Ascending aorta (tissue), 2 donors: ENCODE data around the gene MEF2C. TPM values are rescaled to one million over a fixed set of nuclear protein-coding genes. Genes with fewer than 3 reads are reported as not detected.
A peak's percentile ranks its signal among the peaks of the same experiment; 100 is the strongest.

Experiments used
- DNase-seq, 2 donors: peaks; one replicate each; pipeline ENCODE4 v3.0.0-alpha.2; 2019; ENCODE audit warnings: low spot score in 2 of 2
- H3K27ac ChIP-seq, 2 donors: fragments of 200-600 bp; sonication (generic); one replicate each; pipeline ENCODE4 v1.5.1; 2016 to 2017; ENCODE audit warnings: mild to moderate bottlenecking in 1 of 2
- H3K27me3 ChIP-seq: fragments of 200-600 bp; sonication (generic); one replicate; pipeline ENCODE4 v1.5.1; 2017
- H3K36me3 ChIP-seq, 2 donors: fragments of 200-600 bp; sonication (generic); one replicate each; pipeline ENCODE4 v1.5.1; 2016
- H3K4me1 ChIP-seq, 2 donors: fragments of 200-600 bp; sonication (generic); one replicate each; pipeline ENCODE4 v1.5.1; 2016 to 2017; ENCODE audit warnings: mild to moderate bottlenecking in 1 of 2
- H3K4me3 ChIP-seq, 2 donors: fragments of 200-600 bp; sonication (generic); one replicate each; pipeline ENCODE4 v1.5.1; 2016 to 2017; ENCODE audit warnings: mild to moderate bottlenecking in 1 of 2
- H3K9me3 ChIP-seq, 2 donors: fragments of 200-600 bp; sonication (generic); one replicate each; pipeline ENCODE4 v1.5.1; 2016
- intact Hi-C: fragments of 100-400 bp; cut with DNase I; formaldehyde crosslinking; loops from one replicate; pipeline ENCODE4 v1.15.1; 2023
- total RNA-seq: library from RNA; depleted of rRNA; stranded (reverse); fragments of >200 nt; gene quantifications from one replicate; pipeline ENCODE4 v1.1.0, GENCODE V29; 2016
- TF ChIP-seq, protein P1 (sequence below), 3 experiments: fragments of 200-600 bp in 2 of 3; fragments of 450-650 bp in 1 of 3; sonication (generic) in 2 of 3; IDR thresholded peaks; one replicate each; pipeline ENCODE4 v1.5.1; 2016 to 2019; ENCODE audit warnings: antibody characterized with exemption in 3 of 3, mild to moderate bottlenecking in 1 of 3, moderate library complexity in 1 of 3

MEF2C gene
- total RNA-seq, 1 donor from 2014 or later: 138 TPM

DNA sequence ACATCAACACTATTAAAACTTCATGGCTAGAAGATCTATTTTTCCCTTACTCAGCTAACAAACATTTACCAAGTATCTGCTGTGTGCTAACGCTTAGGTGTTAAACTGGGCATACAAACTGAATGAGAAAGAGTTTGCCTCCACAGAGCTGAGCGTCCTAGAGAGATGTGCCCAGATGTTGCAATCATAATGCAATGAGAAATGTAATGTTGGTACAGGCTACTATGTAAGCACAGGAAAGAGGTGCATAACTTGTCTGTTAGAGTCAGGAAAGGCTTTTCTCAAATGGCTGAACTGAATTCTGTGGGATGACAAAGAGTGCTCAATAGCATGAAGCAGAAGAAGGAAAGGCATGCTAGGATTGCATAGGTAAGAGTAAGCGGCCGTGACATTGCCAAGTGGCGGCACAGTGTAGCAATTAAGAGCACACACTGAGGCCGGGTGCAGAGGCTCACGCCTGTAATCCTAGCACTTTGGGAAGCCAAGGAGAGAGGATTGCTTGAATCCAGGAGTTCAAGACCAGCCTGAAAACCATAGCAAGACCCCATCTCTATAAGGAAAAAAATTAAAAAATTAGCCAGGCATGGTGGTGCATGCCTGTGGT lies 137.8 kb downstream of the MEF2C start:
- Histone ChIP-seq H3K4me3 (no peak overlapping the region), H3K36me3 (peaks cover 10 to 19% of the 10 kb centered on the region in 2 donors), H3K4me1 (no peaks in the 10 kb centered on the region), H3K9me3 (no peaks in the 10 kb centered on the region), H3K27ac (peak overlapping the region in 1 of 2 donors; percentile 21), H3K27me3 (no peaks in the 10 kb centered on the region)
- no peak for DNase-seq
- TF ChIP-seq, protein P1, sequence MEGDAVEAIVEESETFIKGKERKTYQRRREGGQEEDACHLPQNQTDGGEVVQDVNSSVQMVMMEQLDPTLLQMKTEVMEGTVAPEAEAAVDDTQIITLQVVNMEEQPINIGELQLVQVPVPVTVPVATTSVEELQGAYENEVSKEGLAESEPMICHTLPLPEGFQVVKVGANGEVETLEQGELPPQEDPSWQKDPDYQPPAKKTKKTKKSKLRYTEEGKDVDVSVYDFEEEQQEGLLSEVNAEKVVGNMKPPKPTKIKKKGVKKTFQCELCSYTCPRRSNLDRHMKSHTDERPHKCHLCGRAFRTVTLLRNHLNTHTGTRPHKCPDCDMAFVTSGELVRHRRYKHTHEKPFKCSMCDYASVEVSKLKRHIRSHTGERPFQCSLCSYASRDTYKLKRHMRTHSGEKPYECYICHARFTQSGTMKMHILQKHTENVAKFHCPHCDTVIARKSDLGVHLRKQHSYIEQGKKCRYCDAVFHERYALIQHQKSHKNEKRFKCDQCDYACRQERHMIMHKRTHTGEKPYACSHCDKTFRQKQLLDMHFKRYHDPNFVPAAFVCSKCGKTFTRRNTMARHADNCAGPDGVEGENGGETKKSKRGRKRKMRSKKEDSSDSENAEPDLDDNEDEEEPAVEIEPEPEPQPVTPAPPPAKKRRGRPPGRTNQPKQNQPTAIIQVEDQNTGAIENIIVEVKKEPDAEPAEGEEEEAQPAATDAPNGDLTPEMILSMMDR (IDR thresholded peaks at IDR 0.05): no peak
- intact Hi-C loops: no loop called here

DNA sequence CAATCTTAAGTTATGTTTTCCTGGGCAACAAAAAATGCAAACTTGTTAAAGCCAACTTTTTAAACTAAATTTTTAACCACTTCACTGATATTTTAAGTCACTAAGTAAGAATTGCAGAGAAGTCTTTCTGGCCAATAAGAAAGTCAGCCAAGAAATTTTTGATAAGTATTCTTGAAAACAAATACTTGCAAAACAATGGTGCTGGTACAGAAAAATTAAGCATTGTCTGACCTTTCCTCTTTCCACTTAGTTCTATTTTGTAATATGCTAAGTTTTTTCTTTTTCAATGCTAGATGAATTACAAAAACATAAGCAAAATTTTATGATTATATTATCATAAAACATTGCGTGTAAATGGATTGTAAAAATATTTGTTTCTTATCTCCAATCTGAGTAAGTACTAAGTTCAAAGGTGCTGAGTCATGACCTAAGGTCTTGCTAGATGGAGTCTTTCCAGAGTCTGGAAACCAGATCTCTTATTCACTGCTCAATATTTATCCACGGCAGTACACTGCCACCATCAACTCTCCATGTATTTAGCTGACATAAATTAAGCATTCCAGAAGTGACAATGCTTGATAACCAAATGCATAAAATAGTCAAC lies 139.7 kb downstream of the MEF2C start:
- Histone ChIP-seq H3K36me3 (peaks cover 6 to 13% of the 10 kb centered on the region in 2 donors), H3K4me3 (no peak overlapping the region), H3K27me3 (no peaks in the 10 kb centered on the region), H3K4me1 (no peaks in the 10 kb centered on the region), H3K27ac (peak overlapping the region in 1 of 2 donors; percentile 46), H3K9me3 (no peaks in the 10 kb centered on the region)
- intact Hi-C loops: no loop called here
- no peak for DNase-seq
- TF ChIP-seq, protein P1 (IDR thresholded peaks at IDR 0.05): no peak

DNA sequence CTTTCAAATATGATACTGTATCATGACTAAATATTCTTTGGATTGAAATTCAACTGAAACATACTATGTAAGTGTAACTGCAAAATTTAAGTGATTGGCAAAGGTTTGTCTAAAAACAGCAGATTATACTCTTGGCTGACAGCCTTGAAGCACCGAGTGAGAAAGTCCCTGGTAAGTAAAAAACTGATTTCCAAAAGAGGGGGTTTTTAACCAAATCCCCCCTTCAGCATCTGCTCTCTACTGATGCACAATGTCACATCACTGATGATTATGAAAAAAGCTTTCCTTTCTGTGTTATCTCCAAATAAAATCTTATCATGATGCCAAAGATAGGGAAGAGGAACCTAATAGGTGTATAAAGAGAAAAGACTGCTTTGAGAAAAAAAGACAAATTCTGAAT lies 141.0 kb downstream of the MEF2C start:
- Histone ChIP-seq H3K4me1 (no peaks in the 10 kb centered on the region), H3K4me3 (no peak overlapping the region), H3K27ac (peak overlapping the region in 1 of 2 donors; percentile 1), H3K27me3 (no peaks in the 10 kb centered on the region), H3K9me3 (no peaks in the 10 kb centered on the region), H3K36me3 (peaks cover 6 to 10% of the 10 kb centered on the region in 2 donors)
- no peak for DNase-seq
- intact Hi-C loops: no loop called here
- TF ChIP-seq, protein P1 (IDR thresholded peaks at IDR 0.05): no peak

DNA sequence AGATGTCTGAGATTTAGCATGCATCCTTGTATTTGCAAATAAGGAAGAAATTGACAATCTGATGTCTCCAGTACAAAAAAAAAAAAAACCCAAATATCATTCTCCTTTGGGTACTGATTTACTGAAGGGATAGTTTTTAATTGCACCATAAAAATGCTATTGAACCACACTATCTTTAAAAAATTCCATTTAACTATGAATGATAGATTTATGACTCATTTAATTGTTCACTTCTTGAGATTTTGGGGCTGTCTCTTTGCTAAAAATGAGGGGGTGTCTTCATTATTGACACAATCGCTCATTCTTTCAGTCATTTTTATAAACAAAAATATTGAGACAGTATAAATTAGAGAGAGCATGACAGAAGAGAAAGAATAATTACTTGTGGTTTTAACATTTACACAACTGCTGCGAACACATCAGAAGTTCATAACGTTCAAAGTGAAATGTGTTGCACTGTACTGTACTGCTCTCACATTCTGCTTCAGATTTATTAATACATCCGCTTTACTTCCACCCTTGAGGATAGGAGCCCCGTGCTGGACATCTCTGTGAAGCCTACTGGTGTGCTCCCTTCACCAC lies 142.3 kb downstream of the MEF2C start:
- Histone ChIP-seq H3K27ac (no peak overlapping the region), H3K36me3 (peaks cover 0 to 5% of the 10 kb centered on the region in 2 donors), H3K4me1 (peaks cover 0 to under 1% of the 10 kb centered on the region in 2 donors), H3K9me3 (no peaks in the 10 kb centered on the region), H3K27me3 (no peaks in the 10 kb centered on the region), H3K4me3 (no peak overlapping the region)
- no peak for DNase-seq
- intact Hi-C loops: no loop called here
- TF ChIP-seq, protein P1 (IDR thresholded peaks at IDR 0.05): no peak

DNA sequence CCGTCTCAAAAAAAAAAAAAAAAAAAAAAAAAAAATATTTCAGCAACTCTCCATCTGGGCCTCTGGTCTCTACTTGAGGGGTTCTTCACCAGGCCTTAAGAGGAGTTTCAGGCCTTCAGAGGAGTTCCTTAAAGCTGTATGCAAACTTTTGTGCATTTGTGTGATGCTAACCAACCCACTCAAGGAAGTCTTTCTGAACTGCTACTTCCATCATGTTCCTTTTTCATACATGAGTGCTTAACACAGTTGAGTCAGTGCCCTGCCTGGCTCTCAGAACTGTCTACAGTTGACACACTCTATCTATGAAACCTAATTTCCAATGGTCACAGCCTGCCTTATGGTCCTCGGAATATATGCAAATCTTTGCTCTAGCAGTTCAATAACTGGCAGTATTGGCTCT lies 146.5 kb downstream of the MEF2C start:
- TF ChIP-seq, protein P1 (IDR thresholded peaks at IDR 0.05): no peak

More for the DNA sequence above, 146.5 kb downstream of the MEF2C start:
- H3K36me3 ChIP-seq: no peaks in the 10 kb centered on the region
- no peaks in the 10 kb centered on the region for H3K27me3 ChIP-seq
- no peaks in the 10 kb centered on the region for H3K9me3 ChIP-seq
- H3K4me3 ChIP-seq: no peak overlapping the region
- DNase-seq: no peak
- peak overlapping the region; percentile 37 to 75 for H3K27ac ChIP-seq
- intact Hi-C loops: loop anchor here (10.0 kb wide), 2 partner anchors 548 to 988 kb away; no protein-coding TSS in a partner anchor
- peaks cover 12 to 25% of the 10 kb centered on the region in 2 donors for H3K4me1 ChIP-seq
